ENCODE data around the gene BRD4. TPM values are rescaled to one million over a fixed set of nuclear protein-coding genes. Genes with fewer than 3 reads are reported as not detected.
"Not testable (repeated sequence)": the region's sequence is repeated elsewhere in the genome, so short reads cannot be mapped to it uniquely, and the experiment has no call there.

Gene BRD4
- total RNA-seq, 1 experiment from 2014 or later = 19.1 TPM

GRCh38 chr19:15360015-15360414 lies 27.7 kb upstream of the BRD4 start:
- DNase-seq (ENCODE audit: low spot score) = not testable (repeated sequence)

GRCh38 chr19:15358918-15359317 lies 26.6 kb upstream of the BRD4 start:
- peak; percentile 24 for DNase-seq (ENCODE audit: low spot score)

- DNase-seq (ENCODE audit: low spot score) = no peak
These were observed 25.6 kb upstream of the BRD4 start for GRCh38 chr19:15357906-15358305.

- no peak for DNase-seq (ENCODE audit: low spot score)
These were observed 22.4 kb upstream of the BRD4 start for GRCh38 chr19:15354566-15355296.

DNA sequence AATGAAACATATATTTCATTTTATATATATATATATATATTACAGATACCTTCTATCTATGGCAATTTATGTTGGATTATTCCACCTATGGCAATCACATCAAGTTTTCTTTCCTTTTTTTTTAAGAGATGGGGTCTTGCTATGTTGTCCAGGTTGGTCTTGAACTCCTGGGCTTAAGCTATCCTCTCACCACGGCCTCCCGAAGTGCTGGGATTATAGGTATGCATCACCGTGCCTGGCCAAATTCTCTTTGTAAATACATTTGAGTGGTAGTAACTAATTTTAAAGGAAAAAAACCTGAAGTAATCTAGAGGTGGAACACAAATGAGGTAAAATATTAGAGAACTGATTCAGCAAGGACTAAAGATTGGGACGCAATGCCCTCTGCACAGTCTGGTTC lies 21.6 kb upstream of the BRD4 start:
- DNase-seq (ENCODE audit: low spot score) = no peak

GRCh38 chr19:15352535-15352934 lies 20.2 kb upstream of the BRD4 start:
- not testable (repeated sequence) for DNase-seq (ENCODE audit: low spot score)

GRCh38 chr19:15341328-15341727 lies 9.0 kb upstream of the BRD4 start:
- DNase-seq (ENCODE audit: low spot score) = not testable (repeated sequence)

GRCh38 chr19:15340086-15340485 lies 7.7 kb upstream of the BRD4 start:
- no peak for DNase-seq (ENCODE audit: low spot score)

DNA sequence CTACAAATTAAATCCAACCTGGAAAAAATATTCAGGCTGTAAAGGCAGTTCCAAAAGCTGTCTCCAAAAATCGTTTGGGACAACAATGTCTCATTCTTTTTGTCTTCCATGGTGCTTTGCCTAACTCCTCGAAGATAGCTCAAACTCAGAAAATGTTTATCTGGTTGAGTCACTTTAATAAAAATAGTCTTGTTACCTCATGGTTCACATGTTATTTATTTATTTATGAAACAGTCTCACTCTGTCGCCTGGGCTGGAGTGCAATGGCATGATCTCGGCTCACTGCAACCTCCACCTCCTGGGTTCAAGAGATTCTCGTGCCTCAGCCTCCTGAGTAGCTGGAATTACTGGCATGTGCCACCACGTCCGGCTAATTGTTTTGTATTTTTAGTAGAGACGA lies 4.9 kb upstream of the BRD4 start:
- peak; percentile 52 for DNase-seq (ENCODE audit: low spot score)

DNA sequence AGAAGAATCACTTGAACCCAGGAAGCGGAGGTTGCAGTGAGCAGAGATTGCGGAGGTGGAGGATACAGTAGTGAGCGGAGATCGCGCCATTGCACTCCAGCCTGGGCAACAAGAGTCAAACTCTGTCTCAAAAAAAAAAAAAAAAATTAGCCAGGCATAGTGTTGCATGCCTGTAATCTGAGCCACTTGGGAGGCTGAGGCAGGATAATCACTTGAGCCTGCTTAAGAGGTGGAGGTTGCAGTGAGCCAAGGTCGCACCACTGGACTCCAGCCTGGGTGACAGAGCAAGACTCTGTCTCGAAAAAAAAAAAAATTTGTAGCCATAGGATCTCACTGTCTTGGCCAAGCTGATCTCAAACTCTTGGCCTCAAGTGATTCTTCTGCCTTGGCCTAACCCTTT lies 3.7 kb upstream of the BRD4 start:
- not testable (repeated sequence) for DNase-seq (ENCODE audit: low spot score)

DNA sequence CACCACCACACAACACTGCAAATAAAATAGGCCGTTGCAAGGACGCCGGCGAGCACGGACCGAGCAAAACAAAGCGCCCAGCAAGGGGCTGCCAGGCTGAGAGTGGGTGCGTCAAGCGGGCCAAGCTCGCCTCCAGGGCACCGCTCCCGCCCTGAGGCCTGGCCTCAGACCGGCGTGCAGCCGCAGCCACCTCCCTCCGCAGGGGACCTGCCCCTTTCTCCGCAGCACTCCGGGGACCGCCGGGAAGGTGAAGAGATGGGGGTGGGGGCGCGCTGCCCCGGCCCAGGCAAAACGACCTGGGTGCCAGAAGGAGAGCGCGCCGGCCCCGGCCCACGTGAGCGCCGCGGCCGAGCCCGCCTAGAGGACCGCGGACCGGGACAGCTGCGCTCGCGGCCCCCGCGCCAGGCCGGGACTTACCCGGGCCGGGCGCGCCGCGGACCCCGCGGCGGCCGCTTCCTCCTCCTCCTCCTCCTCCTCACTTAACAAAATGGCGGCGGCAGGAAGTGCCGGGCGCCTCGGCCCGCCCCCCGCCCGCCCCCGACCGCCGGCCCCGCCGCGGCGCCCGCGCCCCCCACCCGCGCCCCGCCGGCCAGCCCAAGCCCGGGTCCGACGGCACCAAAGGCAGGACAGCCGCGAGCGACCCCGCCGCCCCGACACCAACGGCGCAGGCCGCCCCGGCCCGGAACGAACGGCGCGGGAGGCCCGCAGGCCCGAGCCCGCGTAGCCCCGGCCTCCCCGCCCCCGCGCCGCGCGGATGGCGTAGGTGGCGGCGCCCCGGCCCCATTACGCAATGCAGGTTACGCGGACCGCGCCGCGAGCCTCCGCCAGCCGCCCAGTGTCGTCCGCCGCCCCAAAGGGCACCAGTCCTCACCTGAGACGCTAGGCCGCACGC lies 674 bp downstream of the BRD4 start:
- DNase-seq (ENCODE audit: low spot score) = no peak

DNA sequence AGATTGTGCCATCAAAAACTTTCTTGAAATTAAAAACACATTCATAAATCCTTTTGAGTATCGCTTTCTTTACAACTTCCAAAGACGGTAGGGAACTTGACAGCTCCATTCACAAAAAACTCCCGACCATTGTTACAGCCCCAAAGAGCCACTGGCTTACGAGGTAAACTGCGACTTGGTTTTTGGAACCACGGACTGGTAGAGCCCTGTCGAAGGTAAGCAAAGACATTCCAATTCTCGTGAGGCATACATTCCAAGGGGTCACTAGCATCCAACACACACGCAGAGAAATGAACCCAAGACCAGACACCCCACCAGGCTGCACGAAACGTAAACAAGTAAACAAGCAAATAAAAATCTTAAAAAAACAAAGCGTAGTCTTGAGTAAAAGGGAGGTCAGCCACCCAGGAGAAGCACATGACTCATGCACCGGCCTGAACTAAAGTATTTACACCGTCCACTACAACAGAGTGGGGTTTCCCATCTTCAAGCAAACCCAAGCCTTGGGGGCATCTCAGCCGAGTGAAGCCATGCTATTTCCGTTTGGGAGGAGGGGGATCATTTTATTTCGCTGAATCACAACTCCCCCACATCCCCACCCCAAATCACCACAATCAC lies 1.4 kb downstream of the BRD4 start:
- DNase-seq (ENCODE audit: low spot score) = peak; percentile 71

DNA sequence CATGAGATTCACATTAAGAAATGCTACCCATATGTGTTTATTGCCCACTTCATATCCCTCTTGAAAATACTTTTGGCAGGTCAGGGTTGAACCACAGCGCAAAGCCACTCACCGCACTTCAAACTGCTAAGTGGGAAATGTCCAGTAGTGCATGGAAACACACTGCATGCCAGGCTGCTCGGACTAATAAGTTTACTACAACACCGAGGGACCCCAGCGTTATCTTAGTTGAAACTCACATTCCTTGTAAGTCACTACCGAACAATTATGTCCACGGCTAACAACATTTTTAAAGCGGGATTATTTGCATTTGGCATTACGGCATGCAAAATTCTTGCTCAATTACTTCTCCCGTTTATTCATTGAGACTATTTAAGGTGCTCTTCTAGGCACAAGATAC lies 4.0 kb downstream of the BRD4 start:
- no peak for DNase-seq (ENCODE audit: low spot score)

DNA sequence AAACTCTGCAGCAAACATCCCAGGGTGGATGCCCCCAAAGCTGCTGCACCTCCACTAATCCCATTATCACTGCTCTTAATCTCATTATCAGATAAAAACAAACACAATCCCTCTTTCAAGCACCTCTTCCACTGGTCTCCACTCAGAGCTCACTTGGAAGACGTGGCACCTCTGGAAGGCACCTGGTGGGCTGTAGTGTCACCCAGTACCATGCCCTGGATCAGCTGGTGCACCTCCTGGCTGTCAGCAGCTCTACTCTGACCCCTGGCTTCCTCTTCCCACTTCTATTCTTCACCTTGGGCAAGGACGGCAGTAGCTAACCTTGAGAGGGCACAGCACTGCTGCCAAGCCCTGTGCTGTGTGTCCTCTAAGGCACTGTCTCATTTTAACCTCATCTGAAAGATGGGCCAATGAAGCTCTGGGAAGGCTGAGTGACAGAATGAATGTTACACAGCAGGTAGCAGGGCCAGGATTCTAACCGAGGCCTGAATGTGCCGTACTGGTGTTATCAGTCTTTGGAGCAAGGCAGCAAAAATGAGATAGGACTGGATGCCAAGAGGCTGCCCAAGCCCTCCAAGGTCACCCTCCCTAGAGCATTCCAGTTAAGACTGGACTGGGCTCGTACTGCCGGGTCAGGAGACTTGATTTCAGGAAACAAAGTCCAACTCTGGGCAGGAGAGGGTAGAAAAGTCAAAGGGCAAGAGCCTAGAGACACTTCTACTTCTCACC lies 7.4 kb downstream of the BRD4 start:
- no peak for DNase-seq (ENCODE audit: low spot score)

- no peak for DNase-seq (ENCODE audit: low spot score)
These were observed 8.7 kb downstream of the BRD4 start for GRCh38 chr19:15323496-15324235.

GRCh38 chr19:15321739-15322138 lies 10.6 kb downstream of the BRD4 start:
- DNase-seq (ENCODE audit: low spot score) = no peak

DNA sequence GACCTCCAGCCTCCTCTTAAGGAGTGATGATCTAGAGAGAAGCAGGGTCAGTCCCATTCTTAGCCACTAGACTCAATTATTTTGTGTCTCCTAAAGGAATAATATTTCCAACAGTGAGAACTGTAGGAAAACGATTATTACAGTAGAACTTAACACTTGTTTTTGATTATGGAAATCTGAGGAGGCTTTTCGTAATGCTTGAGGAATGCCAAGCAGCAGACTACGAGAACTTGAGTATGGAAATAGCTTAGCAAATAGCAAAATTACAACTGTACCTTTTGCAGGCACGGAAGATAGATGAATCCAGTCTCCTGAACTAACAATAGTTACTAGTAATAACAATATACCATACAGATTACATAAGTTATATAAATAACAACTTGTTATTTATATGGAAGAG lies 12.2 kb downstream of the BRD4 start:
- DNase-seq (ENCODE audit: low spot score) = no peak

GRCh38 chr19:15318241-15318691 lies 14.1 kb downstream of the BRD4 start:
- no peak for DNase-seq (ENCODE audit: low spot score)

DNA sequence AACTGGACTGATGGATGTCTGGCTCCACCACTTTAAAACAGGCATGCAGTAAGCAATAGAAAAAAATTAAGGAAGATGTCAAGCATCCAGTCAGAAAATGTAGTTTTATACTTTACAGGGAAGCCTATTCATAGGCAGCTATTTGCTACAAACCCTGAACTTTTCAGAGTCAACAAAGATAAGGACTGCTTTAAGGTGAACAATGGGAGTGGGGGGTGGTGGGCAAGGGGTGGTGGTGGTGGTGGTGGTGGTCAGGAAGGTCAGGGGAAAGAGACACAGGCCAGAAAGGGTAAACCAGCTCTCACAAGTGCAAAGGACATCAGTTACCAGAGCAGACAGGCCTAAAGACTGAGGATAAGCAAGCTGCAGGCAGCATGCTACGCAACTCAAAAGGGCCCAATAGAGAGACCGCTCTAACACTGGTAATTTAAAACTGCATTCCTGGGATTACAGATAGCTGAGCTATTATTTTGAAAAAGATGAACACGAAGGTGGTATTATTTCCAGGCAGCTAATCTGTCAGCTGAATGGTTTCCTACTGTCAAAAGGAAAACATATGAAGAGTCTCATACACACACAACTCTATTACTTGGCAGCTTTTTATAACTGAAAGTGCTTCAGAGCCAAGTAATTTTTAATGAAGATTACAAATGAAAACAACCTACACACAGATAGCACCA lies 14.8 kb downstream of the BRD4 start:
- no peak for DNase-seq (ENCODE audit: low spot score)

DNA sequence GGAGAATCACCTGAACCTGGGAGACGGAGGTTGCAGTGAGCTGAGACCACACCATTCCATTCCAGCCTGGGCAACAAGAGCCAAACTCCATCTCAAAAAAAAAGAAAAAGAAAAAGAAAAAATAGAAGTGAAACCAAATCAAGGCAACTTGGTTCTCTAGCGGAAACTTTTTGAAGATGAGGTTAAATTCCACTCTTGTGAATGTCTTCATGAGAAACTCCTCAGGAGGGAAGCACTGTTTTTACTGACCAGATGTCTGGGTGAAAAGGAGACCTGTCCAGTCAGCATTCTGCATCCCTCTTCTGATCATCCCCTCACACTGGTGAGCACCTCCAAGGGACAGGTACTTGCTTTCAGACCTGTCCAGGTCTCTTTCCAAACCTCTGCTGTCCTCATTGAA lies 15.8 kb downstream of the BRD4 start:
- DNase-seq (ENCODE audit: low spot score) = no peak

GRCh38 chr19:15315101-15315500 lies 17.2 kb downstream of the BRD4 start:
- DNase-seq (ENCODE audit: low spot score) = no peak
